ENCODE results near the gene LRRC1.

Gene LRRC1

GRCh38 chr6:53851561-53851960 is 56.8 kb downstream of the LRRC1 start:
- no peak for DNase-seq

- no peak for DNase-seq
These were observed 58.0 kb downstream of the LRRC1 start for GRCh38 chr6:53852805-53853204.

GRCh38 chr6:53854843-53855567 is 60.2 kb downstream of the LRRC1 start:
- no peak for DNase-seq

GRCh38 chr6:53855940-53856339 is 61.1 kb downstream of the LRRC1 start:
- DNase-seq, result no peak

- DNase-seq, result no peak
These were observed 62.7 kb downstream of the LRRC1 start for GRCh38 chr6:53857318-53858094.

- DNase-seq, result no peak
These were observed 63.4 kb downstream of the LRRC1 start for GRCh38 chr6:53858196-53858595.

- DNase-seq, result no peak
These were observed 64.1 kb downstream of the LRRC1 start for GRCh38 chr6:53858913-53859312.

GRCh38 chr6:53860511-53860910 is 65.7 kb downstream of the LRRC1 start:
- no peak for DNase-seq

GRCh38 chr6:53861518-53861917 is 66.7 kb downstream of the LRRC1 start:
- DNase-seq, result no peak

GRCh38 chr6:53862662-53863462 is 68.1 kb downstream of the LRRC1 start:
- no peak for DNase-seq

- DNase-seq, result no peak
These were observed 70.0 kb downstream of the LRRC1 start for GRCh38 chr6:53864781-53865180.

GRCh38 chr6:53866226-53866625 is 71.4 kb downstream of the LRRC1 start:
- DNase-seq, result no peak

GRCh38 chr6:53868626-53869025 is 73.8 kb downstream of the LRRC1 start:
- no peak for DNase-seq

GRCh38 chr6:53869964-53870363 is 75.2 kb downstream of the LRRC1 start:
- no peak for DNase-seq

- no peak for DNase-seq
These were observed 79.1 kb downstream of the LRRC1 start for GRCh38 chr6:53873922-53874321.

GRCh38 chr6:53874964-53875363 is 80.2 kb downstream of the LRRC1 start:
- no peak for DNase-seq

GRCh38 chr6:53877151-53877550 is 82.3 kb downstream of the LRRC1 start:
- DNase-seq, result no peak

GRCh38 chr6:53878808-53879207 is 84.0 kb downstream of the LRRC1 start:
- no peak for DNase-seq

- DNase-seq, result no peak
These were observed 84.8 kb downstream of the LRRC1 start for GRCh38 chr6:53879608-53880007.

GRCh38 chr6:53887316-53887715 is 92.5 kb downstream of the LRRC1 start:
- DNase-seq, result no peak

- DNase-seq, result no peak
These were observed 94.1 kb downstream of the LRRC1 start for GRCh38 chr6:53888931-53889330.

GRCh38 chr6:53889365-53889764 is 94.6 kb downstream of the LRRC1 start:
- no peak for DNase-seq

- no peak for DNase-seq
These were observed 97.9 kb downstream of the LRRC1 start for GRCh38 chr6:53892707-53893106.

GRCh38 chr6:53894091-53894490 is 99.3 kb downstream of the LRRC1 start:
- no peak for DNase-seq

Data from NK-92 treated with Interleukin-12 subunit alpha and Interleukin-12 subunit beta, amount 100 ng/mL, for 24 hours (cell line).